CD14-positive monocyte (primary cell): ENCODE data around the gene GOLGA3. TPM values are rescaled to one million over a fixed set of nuclear protein-coding genes. Genes with fewer than 3 reads are reported as not detected.

Source experiments
- DNase-seq, 3 donors: peaks; one replicate each; pipeline ENCODE4 v3.0.0-alpha.2; 2011 to 2022
- H2AFZ ChIP-seq: 2 replicates; pipeline ENCODE4 v1.6.0; 2012; ENCODE audit warnings: mild to moderate bottlenecking, low read depth, low read length, inconsistent platforms; ENCODE audit not compliant: insufficient read depth, poor library complexity, severe bottlenecking
- H3K27ac ChIP-seq, 2 donors: 1 replicate in 1 of 2; 2 replicates in 1 of 2; pipeline ENCODE4 v1.5.1; 2012 to 2013; ENCODE audit warnings: low read length in 2 of 2, control low read depth in 1 of 2, inconsistent platforms in 1 of 2, low read depth in 1 of 2, mild to moderate bottlenecking in 1 of 2
- H3K27me3 ChIP-seq, 2 donors: one replicate each; pipeline versions ENCODE4 v1.6.0 to v1.6.1; 2011 to 2013; ENCODE audit warnings: low read length in 2 of 2; ENCODE audit not compliant: control insufficient read depth in 2 of 2, insufficient read depth in 2 of 2
- H3K36me3 ChIP-seq, 2 donors: replicated peaks in 1 of 2; 1 replicate in 1 of 2; 2 replicates in 1 of 2; pipeline versions ENCODE4 v1.5.1 to v1.6.1; 2012 to 2013; ENCODE audit warnings: low read length in 2 of 2, control low read depth in 1 of 2, inconsistent platforms in 1 of 2, mild to moderate bottlenecking in 1 of 2; ENCODE audit not compliant: insufficient read depth in 2 of 2, control insufficient read depth in 1 of 2
- H3K4me1 ChIP-seq, 2 donors: 1 replicate in 1 of 2; 2 replicates in 1 of 2; pipeline versions ENCODE4 v1.5.1 to v1.6.1; 2012 to 2013; ENCODE audit warnings: low read length in 2 of 2, control low read depth in 1 of 2, inconsistent platforms in 1 of 2, mild to moderate bottlenecking in 1 of 2, moderate library complexity in 1 of 2; ENCODE audit not compliant: insufficient read depth in 2 of 2, control insufficient read depth in 1 of 2
- H3K4me2 ChIP-seq: replicated peaks from 2 replicates; pipeline ENCODE3; 2012; ENCODE audit warnings: low read length, moderate library complexity, mild to moderate bottlenecking; ENCODE audit not compliant: poor library complexity, severe bottlenecking; ENCODE audit errors: extremely low read depth
- H3K4me3 ChIP-seq, 3 experiments: fragments of 200-600 bp in 1 of 3; sonication (generic) in 1 of 3; replicated peaks in 1 of 3; 1 replicate in 2 of 3; 2 replicates in 1 of 3; pipeline ENCODE4 v1.5.1; 2011 to 2013; ENCODE audit warnings: low read length in 3 of 3, mild to moderate bottlenecking in 3 of 3, control low read depth in 2 of 3, low read depth in 2 of 3, inconsistent platforms in 1 of 3, moderate library complexity in 1 of 3
- H3K79me2 ChIP-seq: 2 replicates; pipeline ENCODE4 v1.6.0; 2012; ENCODE audit warnings: mild to moderate bottlenecking, control low read depth, inconsistent platforms, low read length, moderate library complexity; ENCODE audit not compliant: insufficient read depth
- H3K9ac ChIP-seq: 2 replicates; pipeline ENCODE4 v1.6.0; 2017; ENCODE audit warnings: low read length, mild to moderate bottlenecking; ENCODE audit not compliant: insufficient read depth, poor library complexity, severe bottlenecking
- H3K9me3 ChIP-seq, 2 donors: replicated peaks in 1 of 2; 1 replicate in 1 of 2; 2 replicates in 1 of 2; pipeline versions ENCODE4 v1.5.1 to v1.6.1; 2012 to 2013; ENCODE audit warnings: low read length in 2 of 2, control low read depth in 1 of 2; ENCODE audit not compliant: control insufficient read depth in 1 of 2, insufficient read depth in 1 of 2
- H4K20me1 ChIP-seq: 2 replicates; pipeline ENCODE4 v1.6.0; 2012; ENCODE audit warnings: mild to moderate bottlenecking, low read length, control low read depth, moderate library complexity; ENCODE audit not compliant: insufficient read depth
- H3K27ac Mint-ChIP-seq, 7 donors: one replicate each; pipeline ENCODE4 v1.8.0; 2020; ENCODE audit warnings: mild to moderate bottlenecking in 7 of 7, mixed read lengths in 7 of 7, moderate library complexity in 6 of 7, inconsistent platforms in 2 of 7
- H3K27me3 Mint-ChIP-seq, 3 donors: one replicate each; pipeline ENCODE4 v1.8.0; 2021 to 2022; ENCODE audit warnings: low read depth in 3 of 3, mild to moderate bottlenecking in 3 of 3, mixed read lengths in 3 of 3, moderate library complexity in 3 of 3, inconsistent platforms in 1 of 3
- H3K36me3 Mint-ChIP-seq, 2 donors: one replicate each; pipeline ENCODE4 v1.8.0; 2020; ENCODE audit warnings: mixed read lengths in 2 of 2, inconsistent platforms in 1 of 2, mild to moderate bottlenecking in 1 of 2
- H3K4me1 Mint-ChIP-seq: one replicate; pipeline ENCODE4 v1.8.0; 2020; ENCODE audit warnings: mild to moderate bottlenecking, mixed read lengths
- H3K4me3 Mint-ChIP-seq, 2 donors: one replicate each; pipeline ENCODE4 v1.8.0; 2020; ENCODE audit warnings: mild to moderate bottlenecking in 2 of 2, mixed read lengths in 2 of 2, moderate library complexity in 1 of 2
- H3K9me3 Mint-ChIP-seq, 7 donors: one replicate each; pipeline ENCODE4 v1.8.0; 2020 to 2022; ENCODE audit warnings: mixed read lengths in 7 of 7, mild to moderate bottlenecking in 6 of 7, moderate library complexity in 6 of 7, inconsistent platforms in 2 of 7
- WGBS: methylation state at CpG from one replicate; pipeline ENCODE4 v1.1.5; 2013; ENCODE audit warnings: missing lambda C conversion rate; ENCODE audit not compliant: insufficient coverage; 5-methylcytosine and 5-hydroxymethylcytosine counted together
- intact Hi-C, 2 donors: fragments of 100-400 bp; cut with micrococcal nuclease; formaldehyde crosslinking; loops; one replicate each; pipeline versions ENCODE4 v1.15.0 to v1.15.1; 2023
- polyA plus RNA-seq, 3 donors: library from polyadenylated mRNA; depleted of rRNA in 1 of 3; unstranded in 2 of 3; stranded (reverse) in 1 of 3; fragments of 300-500 nt in 2 of 3; fragments of >200 nt in 1 of 3; fragmentation: Illumina TruSeq in 2 of 3; gene quantifications; 1 replicate in 2 of 3; 2 replicates in 1 of 3; pipeline ENCODE4 v1.2.3, GENCODE V29; 2012 to 2021
- TF ChIP-seq, protein P1 (sequence below): fragments of 200-600 bp; IDR thresholded peaks from one replicate; pipeline ENCODE4 v1.8.0; 2022; ENCODE audit warnings: antibody characterized with exemption, mild to moderate bottlenecking

GOLGA3 gene
- polyA plus RNA-seq, 3 donors: 1.2 to 12.0 (median 2.4) TPM

DNA sequence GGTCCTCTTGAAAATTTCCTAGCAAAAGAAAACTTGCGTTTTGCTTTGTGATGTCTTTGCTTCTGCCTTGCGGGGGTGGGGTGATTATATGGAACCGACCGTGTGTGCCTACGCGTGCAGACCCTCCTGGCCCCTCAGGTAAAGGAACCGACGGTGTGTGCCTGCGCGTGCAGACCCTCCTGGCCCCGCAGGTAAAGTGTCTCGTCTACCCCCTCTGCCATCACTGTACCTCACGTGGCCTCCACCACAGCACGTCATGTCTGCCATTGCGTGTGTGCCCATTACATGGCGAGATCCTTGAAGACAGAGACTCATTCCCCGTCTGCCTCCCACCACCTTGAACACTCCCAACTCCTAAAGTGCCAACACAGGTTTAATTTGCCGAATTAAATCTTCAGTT, 3.6 kb downstream of the GOLGA3 start:
- H3K36me3 ChIP-seq: peaks cover 43 to 59% of the 10 kb centered on the region in 2 donors
- H3K27me3 ChIP-seq: no peaks in the 10 kb centered on the region
- 96% methylated on average over 18 of the region's 18 CpGs for WGBS
- intact Hi-C loops: loop anchor here (5.0 to 10.0 kb wide), 6 partner anchors 58 to 320 kb away; partner anchors contain the start of genes ANKLE2 (in 1 of the 2), CHFR (in 1 of the 2), PGAM5 (in 1 of the 2) and POLE (in 1 of the 2)
- H3K9me3 Mint-ChIP-seq: peaks cover 0 to 4% (median 0%) of the 10 kb centered on the region in 7 donors
- TF ChIP-seq, protein P1, sequence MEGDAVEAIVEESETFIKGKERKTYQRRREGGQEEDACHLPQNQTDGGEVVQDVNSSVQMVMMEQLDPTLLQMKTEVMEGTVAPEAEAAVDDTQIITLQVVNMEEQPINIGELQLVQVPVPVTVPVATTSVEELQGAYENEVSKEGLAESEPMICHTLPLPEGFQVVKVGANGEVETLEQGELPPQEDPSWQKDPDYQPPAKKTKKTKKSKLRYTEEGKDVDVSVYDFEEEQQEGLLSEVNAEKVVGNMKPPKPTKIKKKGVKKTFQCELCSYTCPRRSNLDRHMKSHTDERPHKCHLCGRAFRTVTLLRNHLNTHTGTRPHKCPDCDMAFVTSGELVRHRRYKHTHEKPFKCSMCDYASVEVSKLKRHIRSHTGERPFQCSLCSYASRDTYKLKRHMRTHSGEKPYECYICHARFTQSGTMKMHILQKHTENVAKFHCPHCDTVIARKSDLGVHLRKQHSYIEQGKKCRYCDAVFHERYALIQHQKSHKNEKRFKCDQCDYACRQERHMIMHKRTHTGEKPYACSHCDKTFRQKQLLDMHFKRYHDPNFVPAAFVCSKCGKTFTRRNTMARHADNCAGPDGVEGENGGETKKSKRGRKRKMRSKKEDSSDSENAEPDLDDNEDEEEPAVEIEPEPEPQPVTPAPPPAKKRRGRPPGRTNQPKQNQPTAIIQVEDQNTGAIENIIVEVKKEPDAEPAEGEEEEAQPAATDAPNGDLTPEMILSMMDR: no peak
- peaks cover 17 to 22% of the 10 kb centered on the region in 2 donors for H3K4me1 ChIP-seq
- H2AFZ ChIP-seq: no peak overlapping the region
- no peak overlapping the region for H3K4me2 ChIP-seq
- peaks cover 31% of the 10 kb centered on the region for H4K20me1 ChIP-seq
- peaks cover 0 to 1% (median 0%) of the 10 kb centered on the region in 3 donors for H3K27me3 Mint-ChIP-seq
- no peak overlapping the region for H3K9ac ChIP-seq
- peaks cover 24% of the 10 kb centered on the region for H3K4me1 Mint-ChIP-seq
- H3K27ac ChIP-seq: peak overlapping the region in 1 of 2 donors; percentile 20
- H3K36me3 Mint-ChIP-seq: peaks cover 43 to 57% of the 10 kb centered on the region in 2 donors
- DNase-seq: no peak
- peaks cover 60% of the 10 kb centered on the region for H3K79me2 ChIP-seq
- no peaks in the 10 kb centered on the region for H3K9me3 ChIP-seq
- H3K4me3 Mint-ChIP-seq: no peak overlapping the region
- no peak overlapping the region for H3K4me3 ChIP-seq
- H3K27ac Mint-ChIP-seq: peak overlapping the region in 2 of 7 donors; percentile 10 to 53

GRCh38 chr12:132824053-132824452, 4.6 kb downstream of the GOLGA3 start:
- DNase-seq: no peak
- H2AFZ ChIP-seq: no peak overlapping the region
- no peak overlapping the region for H3K4me3 ChIP-seq
- H3K27me3 ChIP-seq: no peaks in the 10 kb centered on the region
- peaks cover 60% of the 10 kb centered on the region for H3K79me2 ChIP-seq
- Mint-ChIP-seq H3K9me3 (no peaks in the 10 kb centered on the region), H3K4me1 (peaks cover 20% of the 10 kb centered on the region), H3K27me3 (peaks cover 0 to 1% (median 0%) of the 10 kb centered on the region in 3 donors), H3K4me3 (no peak overlapping the region), H3K27ac (peak overlapping the region in 1 of 7 donors; percentile 16), H3K36me3 (peaks cover 52 to 68% of the 10 kb centered on the region in 2 donors)
- peaks cover 31% of the 10 kb centered on the region for H4K20me1 ChIP-seq
- H3K4me2 ChIP-seq: no peak overlapping the region
- no peak overlapping the region for H3K9ac ChIP-seq
- H3K36me3 ChIP-seq: peaks cover 53 to 69% of the 10 kb centered on the region in 2 donors
- H3K27ac ChIP-seq: peak overlapping the region in 1 of 2 donors; percentile 20
- H3K9me3 ChIP-seq: no peaks in the 10 kb centered on the region
- H3K4me1 ChIP-seq: peaks cover 12 to 16% of the 10 kb centered on the region in 2 donors
- no CpG with 5 or more reads among the region's 7 CpGs for WGBS
- TF ChIP-seq, protein P1: no peak
- intact Hi-C loops: loop anchor here (10.0 kb wide), 3 partner anchors 109 to 319 kb away; partner anchors contain the start of genes PGAM5 (in 1 of the 2), POLE (in 1 of the 2) and PXMP2 (in 1 of the 2)
